Stomach smooth muscle (tissue), 2 donors: ENCODE measurements around the gene MBD1.
"Not testable (repeated sequence)": the region's sequence is repeated elsewhere in the genome, so short reads cannot be mapped to it uniquely, and the experiment has no call there.

Experiments
- H3K27ac ChIP-seq: one replicate; pipeline ENCODE4 v1.7.0; 2013; ENCODE audit warnings: mild to moderate bottlenecking, low read length, inconsistent platforms
- H3K27me3 ChIP-seq, 2 donors: one replicate each; pipeline ENCODE4 v1.7.0; 2013; ENCODE audit warnings: low read length in 2 of 2; ENCODE audit not compliant: insufficient read depth in 2 of 2, control insufficient read depth in 1 of 2
- H3K36me3 ChIP-seq, 2 donors: one replicate each; pipeline ENCODE4 v1.7.0; 2013; ENCODE audit warnings: low read length in 2 of 2; ENCODE audit not compliant: control insufficient read depth in 2 of 2, insufficient read depth in 2 of 2
- H3K4me1 ChIP-seq: one replicate; pipeline ENCODE4 v1.7.0; 2013; ENCODE audit warnings: low read length; ENCODE audit not compliant: control insufficient read depth, insufficient read depth
- H3K4me3 ChIP-seq, 2 donors: one replicate each; pipeline ENCODE4 v1.7.0; 2013; ENCODE audit warnings: low read length in 2 of 2
- H3K9ac ChIP-seq, 2 donors: one replicate each; pipeline ENCODE4 v1.7.0; 2013; ENCODE audit warnings: low read length in 2 of 2, mild to moderate bottlenecking in 1 of 2
- H3K9me3 ChIP-seq, 2 donors: one replicate each; pipeline ENCODE4 v1.7.0; 2013; ENCODE audit warnings: low read length in 2 of 2; ENCODE audit not compliant: control insufficient read depth in 2 of 2
- donor health status: healthy.
- donor health status: Pancreatic carcinoma.

MBD1 gene

DNA sequence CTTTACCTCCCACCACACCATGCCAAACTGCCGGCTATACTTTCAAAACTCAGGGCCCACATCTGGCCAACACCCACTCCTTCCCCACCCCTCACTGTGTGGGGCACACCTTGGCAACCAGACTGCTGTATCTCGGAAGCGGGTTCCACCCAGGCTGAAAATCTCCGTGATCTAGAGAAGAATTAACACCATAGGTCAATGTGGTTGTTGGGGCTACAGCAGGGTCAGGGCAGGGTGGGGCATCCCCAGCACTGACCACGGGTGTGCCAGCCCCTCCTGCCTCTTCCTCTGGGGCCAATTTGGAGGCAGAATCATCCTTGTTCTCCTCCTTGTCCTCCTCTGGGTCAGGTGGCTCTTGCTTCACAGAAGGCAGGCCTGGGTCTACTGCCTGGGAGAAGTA lies 8.8 kb downstream of the MBD1 start:
- H3K27ac ChIP-seq, result no peak overlapping the region
- H3K4me1 ChIP-seq, result peaks cover 3% of the 10 kb centered on the region
- no peaks in the 10 kb centered on the region for H3K9me3 ChIP-seq
- H3K27me3 ChIP-seq, result no peaks in the 10 kb centered on the region
- H3K9ac ChIP-seq, result no peak overlapping the region
- peaks cover 70 to 75% of the 10 kb centered on the region in 2 donors for H3K36me3 ChIP-seq
- no peak overlapping the region for H3K4me3 ChIP-seq

- Histone ChIP-seq H3K27ac (no peak overlapping the region), H3K4me1 (peaks cover 17% of the 10 kb centered on the region), H3K9ac (peak overlapping the region; percentile 23 to 36), H3K27me3 (no peaks in the 10 kb centered on the region), H3K4me3 (peak overlapping the region; percentile 52 to 71), H3K36me3 (peaks cover 33 to 37% of the 10 kb centered on the region in 2 donors), H3K9me3 (no peaks in the 10 kb centered on the region)
Observed at GRCh38 chr18:50268022-50268747, 13.1 kb downstream of the MBD1 start.

GRCh38 chr18:50266248-50266704 lies 15.0 kb downstream of the MBD1 start, which contains the start of gene CFAP53:
TSS of gene CFAP53 (minus strand) at chr18:50266495. CDS start at chr18:50266404, 91 bp downstream.
- peaks cover 14 to 19% of the 10 kb centered on the region in 2 donors for H3K36me3 ChIP-seq
- peak within 1 kb of the TSS; percentile 80 to 93 for H3K4me3 ChIP-seq
- H3K27ac ChIP-seq, result no peak within 1 kb of the TSS
- H3K4me1 ChIP-seq, result peaks cover 17% of the 10 kb centered on the region
- no peaks in the 10 kb centered on the region for H3K27me3 ChIP-seq
- no peaks in the 10 kb centered on the region for H3K9me3 ChIP-seq
- H3K9ac ChIP-seq, result peak within 1 kb of the TSS; percentile 46 to 60

GRCh38 chr18:50262977-50263376 lies 18.3 kb downstream of the MBD1 start:
- H3K4me1 ChIP-seq, result peaks cover 15% of the 10 kb centered on the region
- no peaks in the 10 kb centered on the region for H3K36me3 ChIP-seq
- no peak overlapping the region for H3K4me3 ChIP-seq
- H3K27me3 ChIP-seq, result no peaks in the 10 kb centered on the region
- no peak overlapping the region for H3K27ac ChIP-seq
- H3K9me3 ChIP-seq, result no peaks in the 10 kb centered on the region
- no peak overlapping the region for H3K9ac ChIP-seq

DNA sequence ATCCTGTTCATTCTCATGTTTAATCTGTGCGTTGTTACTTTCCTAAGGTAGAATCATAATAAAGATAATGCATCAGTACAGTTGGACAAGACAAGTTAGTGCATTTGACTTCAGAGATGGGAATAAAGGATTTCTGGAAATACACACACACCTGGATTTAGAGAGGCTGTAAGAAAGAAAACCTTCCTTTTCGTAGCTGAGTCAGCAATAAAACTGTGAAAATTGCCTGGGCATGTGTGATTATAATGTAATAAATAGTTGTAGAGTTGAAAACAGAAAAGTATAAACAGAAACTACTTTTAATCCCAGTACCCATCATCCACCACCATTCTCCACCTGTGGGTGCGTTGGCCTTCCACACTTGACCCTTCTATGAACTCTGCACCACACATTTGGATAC lies 30.4 kb downstream of the MBD1 start:
- Histone ChIP-seq H3K4me1 (no peaks in the 10 kb centered on the region), H3K36me3 (no peaks in the 10 kb centered on the region), H3K4me3 (no peak overlapping the region), H3K27ac (no peak overlapping the region), H3K9ac (no peak overlapping the region), H3K27me3 (no peaks in the 10 kb centered on the region), H3K9me3 (no peaks in the 10 kb centered on the region)

- H3K4me3 ChIP-seq, result no peak overlapping the region
- H3K27me3 ChIP-seq, result no peaks in the 10 kb centered on the region
- no peaks in the 10 kb centered on the region for H3K4me1 ChIP-seq
- H3K9me3 ChIP-seq, result no peaks in the 10 kb centered on the region
- no peak overlapping the region for H3K9ac ChIP-seq
- no peaks in the 10 kb centered on the region for H3K36me3 ChIP-seq
- no peak overlapping the region for H3K27ac ChIP-seq
Observed at GRCh38 chr18:50249576-50249975, 31.7 kb downstream of the MBD1 start.

GRCh38 chr18:50247561-50247960 lies 33.8 kb downstream of the MBD1 start:
- Histone ChIP-seq H3K4me3 (no peak overlapping the region), H3K4me1 (no peaks in the 10 kb centered on the region), H3K27me3 (no peaks in the 10 kb centered on the region), H3K27ac (no peak overlapping the region), H3K9me3 (no peaks in the 10 kb centered on the region), H3K9ac (no peak overlapping the region), H3K36me3 (no peaks in the 10 kb centered on the region)

DNA sequence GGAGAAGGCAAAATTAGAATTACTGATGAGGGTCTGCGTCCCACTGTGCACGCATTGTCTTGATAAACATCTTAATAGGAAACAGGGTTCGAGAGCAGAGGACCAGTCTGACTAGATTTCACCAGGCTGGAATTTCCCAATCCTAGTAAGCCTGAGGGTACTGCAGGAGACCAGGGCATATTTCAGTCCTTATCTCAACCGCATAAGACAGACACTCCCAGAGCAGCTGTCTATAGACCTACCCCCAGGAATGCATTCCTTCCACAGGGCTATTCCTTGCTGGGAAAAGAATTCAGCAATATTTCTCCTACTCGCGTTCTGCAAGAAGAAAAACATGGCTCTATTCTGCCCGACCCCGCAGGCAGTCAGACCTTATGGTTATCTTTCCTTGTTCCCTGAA lies 39.6 kb downstream of the MBD1 start:
- not testable (repeated sequence) for H3K4me3 ChIP-seq, H3K36me3 ChIP-seq, H3K4me1 ChIP-seq

DNA sequence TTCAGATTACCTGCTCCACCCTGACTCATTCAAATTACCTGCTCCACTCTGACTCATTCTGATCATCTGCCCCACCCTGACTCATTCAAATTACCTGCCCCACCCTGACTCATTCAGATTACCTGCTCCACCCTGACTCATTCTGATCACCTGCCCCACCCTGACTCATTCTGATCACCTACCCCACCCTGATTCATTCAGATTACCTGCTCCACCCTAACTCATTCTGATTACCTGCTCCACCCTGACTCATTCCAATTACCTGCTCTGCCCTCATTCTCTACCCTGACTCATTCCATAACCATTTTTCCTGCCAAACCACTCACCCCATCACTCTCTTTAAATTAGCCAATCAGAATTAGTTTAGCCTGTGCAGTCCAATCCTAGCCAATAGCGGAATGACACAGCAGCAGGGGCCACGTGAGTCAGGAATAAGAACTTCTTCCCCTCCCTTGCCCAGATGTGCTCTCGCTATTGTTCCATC lies 41.2 kb downstream of the MBD1 start:
- H3K4me1 ChIP-seq, result no peaks in the 10 kb centered on the region
- H3K9ac ChIP-seq, result no peak overlapping the region
- H3K36me3 ChIP-seq, result no peaks in the 10 kb centered on the region
- H3K9me3 ChIP-seq, result peaks cover 0 to 2% of the 10 kb centered on the region in 2 donors
- no peaks in the 10 kb centered on the region for H3K27me3 ChIP-seq
- no peak overlapping the region for H3K27ac ChIP-seq
- no peak overlapping the region for H3K4me3 ChIP-seq

More for the DNA sequence above, 39.6 kb downstream of the MBD1 start:
- H3K9ac ChIP-seq, H3K27ac ChIP-seq, H3K9me3 ChIP-seq, H3K27me3 ChIP-seq: not testable (repeated sequence)

DNA sequence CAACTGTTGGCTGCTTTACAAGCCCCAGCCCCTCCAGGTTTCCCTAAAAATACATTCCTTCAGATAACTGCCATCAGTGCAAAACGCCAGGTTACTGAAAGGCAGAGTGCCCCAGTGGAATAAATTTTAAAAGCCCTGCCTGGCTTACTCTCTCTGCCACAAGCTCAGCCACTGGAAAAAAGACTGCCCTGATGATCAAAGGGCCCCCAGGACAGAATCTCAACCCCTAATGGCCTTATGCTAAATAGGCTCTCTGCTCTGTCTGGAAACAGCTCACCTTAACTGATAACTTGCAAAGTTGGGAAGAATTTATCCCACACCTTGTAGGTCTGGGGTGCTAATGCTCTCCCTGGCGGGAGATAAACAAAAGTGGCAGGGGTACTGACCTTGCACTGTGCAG lies 48.9 kb downstream of the MBD1 start:
- Histone ChIP-seq H3K9me3 (no peaks in the 10 kb centered on the region), H3K9ac (no peak overlapping the region), H3K4me1 (no peaks in the 10 kb centered on the region), H3K27ac (no peak overlapping the region), H3K4me3 (no peak overlapping the region), H3K36me3 (no peaks in the 10 kb centered on the region), H3K27me3 (no peaks in the 10 kb centered on the region)

GRCh38 chr18:50231621-50232020 lies 49.7 kb downstream of the MBD1 start:
- H3K9ac ChIP-seq, result no peak overlapping the region
- no peaks in the 10 kb centered on the region for H3K27me3 ChIP-seq
- H3K4me3 ChIP-seq, result no peak overlapping the region
- H3K36me3 ChIP-seq, result no peaks in the 10 kb centered on the region
- no peaks in the 10 kb centered on the region for H3K4me1 ChIP-seq
- H3K27ac ChIP-seq, result no peak overlapping the region
- no peaks in the 10 kb centered on the region for H3K9me3 ChIP-seq
